Measurements from ENCODE around the gene SCMH1. TPM values are rescaled to one million over a fixed set of nuclear protein-coding genes. Genes with fewer than 3 reads are reported as not detected.

The SCMH1 gene
- total and polyA plus RNA-seq, 2 donors (not counting 3 experiments of a cell fraction or from before 2014, with no cell fraction given): 39.9 to 40.7 TPM

- H3K36me3 ChIP-seq (ENCODE audit: control insufficient read depth in 2 of 2, extremely low read depth in 1 of 2, insufficient read depth in 2 of 2, low read length in 2 of 2): peaks cover 3 to 31% of the 10 kb centered on the region in 2 experiments
Observed at GRCh38 chr1:41013796-41014195, 228.3 kb downstream of the SCMH1 start.

GRCh38 chr1:41013024-41013423 lies 229.1 kb downstream of the SCMH1 start:
- H3K79me2 ChIP-seq (ENCODE audit: control insufficient read depth, insufficient read depth, low read length): no peaks in the 10 kb centered on the region
- peaks cover 9 to 32% of the 10 kb centered on the region in 2 experiments for H3K36me3 ChIP-seq (ENCODE audit: control insufficient read depth in 2 of 2, extremely low read depth in 1 of 2, insufficient read depth in 2 of 2, low read length in 2 of 2)
- TF ChIP-seq CTCF (IDR thresholded peaks at IDR 0.05; ENCODE audit: extremely low read depth in 1 of 2, insufficient read depth in 1 of 2, low read depth in 1 of 2, low read length in 2 of 2): no peak
- TF ChIP-seq MYC (IDR thresholded peaks at IDR 0.05; ENCODE audit: low read depth, low read length): no peak
- TF ChIP-seq GATA2 (IDR thresholded peaks at IDR 0.05; ENCODE audit: insufficient read depth, insufficient read length, low read depth, low read length): no peak
- no peak for TF ChIP-seq FOS (IDR thresholded peaks at IDR 0.05; ENCODE audit: borderline replicate concordance, insufficient read depth, low read length)
- TF ChIP-seq POLR2A (IDR thresholded peaks at IDR 0.05; ENCODE audit: low read depth, low read length): no peak
- TF ChIP-seq JUN (IDR thresholded peaks at IDR 0.05; ENCODE audit: borderline replicate concordance, insufficient read depth, insufficient read length, low read depth): no peak
- no peak for TF ChIP-seq MAX (IDR thresholded peaks at IDR 0.05; ENCODE audit: insufficient read depth, insufficient read length)
- H3K27ac ChIP-seq (ENCODE audit: insufficient read depth, low read depth, low read length): peak overlapping the region; percentile 95
- no peaks in the 10 kb centered on the region for H3K9me1 ChIP-seq (replicated peaks; ENCODE audit: control insufficient read depth, extremely low read depth, insufficient read depth, low read length)
- ChIA-PET CTCF (interaction anchor here (1.2 to 1.7 kb wide), 5 partner anchors 9 to 309 kb away, joined by 3 to 21 read pairs (median 3); no protein-coding TSS in a partner anchor), POLR2A (interaction anchor here (0.7 kb wide), 1 partner anchor 10 kb away, joined by 3 read pairs; no protein-coding TSS in a partner anchor)
- H3K27me3 ChIP-seq (ENCODE audit: control insufficient read depth in 2 of 2, insufficient read depth in 2 of 2, low read length in 2 of 2): no peaks in the 10 kb centered on the region
- no peak overlapping the region for H3K4me3 ChIP-seq (replicated peaks in 1 of 3; ENCODE audit: insufficient read depth in 1 of 3, low read depth in 1 of 3, low read length in 3 of 3)
- H4K20me1 ChIP-seq (replicated peaks; ENCODE audit: control insufficient read depth, extremely low read depth, insufficient read depth, low read length): no peaks in the 10 kb centered on the region
- BruUV-seq (replicated peaks): no TSS peak
- no peak overlapping the region for H3K4me2 ChIP-seq (ENCODE audit: insufficient read depth, low read length)
- no peak for DNase-seq (ENCODE audit: low read depth, low spot score)
- H3K9ac ChIP-seq (replicated peaks; ENCODE audit: extremely low read depth, insufficient read depth, low read length): no peak overlapping the region
- no peak for FAIRE-seq
- no peaks in the 10 kb centered on the region for H3K9me3 ChIP-seq (replicated peaks; ENCODE audit: control insufficient read depth, insufficient read depth, low read length)
- intact Hi-C loops (cut with micrococcal nuclease) (no loop called here), dilution Hi-C loops (cut with MboI; ENCODE audit: extremely low pct_ligation_motif_present, low sequenced_read_pairs) (no loop called here)
- peaks cover 30% of the 10 kb centered on the region for H3K4me1 ChIP-seq (ENCODE audit: control insufficient read depth, extremely low read depth, insufficient read depth, low read length)
- H2AFZ ChIP-seq (ENCODE audit: low read depth, low read length): no peak overlapping the region

More at GRCh38 chr1:41013796-41014195, 228.3 kb downstream of the SCMH1 start:
- H3K9me1 ChIP-seq (replicated peaks; ENCODE audit: control insufficient read depth, extremely low read depth, insufficient read depth, low read length): no peaks in the 10 kb centered on the region
- peak overlapping the region; percentile 21 for H3K4me2 ChIP-seq (ENCODE audit: insufficient read depth, low read length)
- dilution Hi-C loops (cut with MboI; ENCODE audit: extremely low pct_ligation_motif_present, low sequenced_read_pairs) (no loop called here), intact Hi-C loops (cut with micrococcal nuclease) (loop anchor here (1.0 to 2.0 kb wide), 3 partner anchors 10 to 95 kb away; no protein-coding TSS in a partner anchor)
- H3K4me1 ChIP-seq (ENCODE audit: control insufficient read depth, extremely low read depth, insufficient read depth, low read length): peaks cover 30% of the 10 kb centered on the region
- no peaks in the 10 kb centered on the region for H4K20me1 ChIP-seq (replicated peaks; ENCODE audit: control insufficient read depth, extremely low read depth, insufficient read depth, low read length)
- no peaks in the 10 kb centered on the region for H3K27me3 ChIP-seq (ENCODE audit: control insufficient read depth in 2 of 2, insufficient read depth in 2 of 2, low read length in 2 of 2)
- ChIA-PET POLR2A (interaction anchor here (0.5 to 1.6 kb wide), 2 partner anchors 10 to 12 kb away, joined by 4 to 5 read pairs; no protein-coding TSS in a partner anchor), CTCF (interaction anchor here (1.2 to 1.5 kb wide), 5 partner anchors 10 to 310 kb away, joined by 3 to 21 read pairs (median 3); no protein-coding TSS in a partner anchor)
- H3K9ac ChIP-seq (replicated peaks; ENCODE audit: extremely low read depth, insufficient read depth, low read length): peak overlapping the region; percentile 63
- TF ChIP-seq GATA2 (IDR thresholded peaks at IDR 0.05; ENCODE audit: insufficient read depth, insufficient read length, low read depth, low read length) (no peak), POLR2AphosphoS5 (IDR thresholded peaks at IDR 0.05; ENCODE audit: insufficient read depth, low read depth, low read length) (peak; percentile 88), JUN (IDR thresholded peaks at IDR 0.05; ENCODE audit: borderline replicate concordance, insufficient read depth, insufficient read length, low read depth) (peak; percentile 44), FOS (IDR thresholded peaks at IDR 0.05; ENCODE audit: borderline replicate concordance, insufficient read depth, low read length) (peak; percentile 31), POLR2A (IDR thresholded peaks at IDR 0.05; ENCODE audit: low read depth, low read length) (peak; percentile 82)
- no peaks in the 10 kb centered on the region for H3K9me3 ChIP-seq (replicated peaks; ENCODE audit: control insufficient read depth, insufficient read depth, low read length)
- FAIRE-seq (peak; percentile 99), DNase-seq (ENCODE audit: low read depth, low spot score) (peak; percentile 95)
- peak overlapping the region; percentile 95 for H3K27ac ChIP-seq (ENCODE audit: insufficient read depth, low read depth, low read length)
- no TSS peak for BruUV-seq (replicated peaks)
- H3K79me2 ChIP-seq (ENCODE audit: control insufficient read depth, insufficient read depth, low read length): no peaks in the 10 kb centered on the region
- no peak overlapping the region for H2AFZ ChIP-seq (ENCODE audit: low read depth, low read length)
- H3K4me3 ChIP-seq (replicated peaks in 1 of 3; ENCODE audit: insufficient read depth in 1 of 3, low read depth in 1 of 3, low read length in 3 of 3): no peak overlapping the region

Data from endothelial cell of umbilical vein (primary cell).